GM18517 (cell line): ENCODE results near the gene ARHGEF6.

ENCODE experiments used
- ATAC-seq: cut with Tn5 transposase; IDR thresholded peaks from one replicate; pipeline ENCODE4 v1.9.1; 2021; ENCODE audit warnings: mild to moderate bottlenecking, moderate library complexity; ENCODE audit not compliant: unreplicated experiment

The ARHGEF6 gene

DNA sequence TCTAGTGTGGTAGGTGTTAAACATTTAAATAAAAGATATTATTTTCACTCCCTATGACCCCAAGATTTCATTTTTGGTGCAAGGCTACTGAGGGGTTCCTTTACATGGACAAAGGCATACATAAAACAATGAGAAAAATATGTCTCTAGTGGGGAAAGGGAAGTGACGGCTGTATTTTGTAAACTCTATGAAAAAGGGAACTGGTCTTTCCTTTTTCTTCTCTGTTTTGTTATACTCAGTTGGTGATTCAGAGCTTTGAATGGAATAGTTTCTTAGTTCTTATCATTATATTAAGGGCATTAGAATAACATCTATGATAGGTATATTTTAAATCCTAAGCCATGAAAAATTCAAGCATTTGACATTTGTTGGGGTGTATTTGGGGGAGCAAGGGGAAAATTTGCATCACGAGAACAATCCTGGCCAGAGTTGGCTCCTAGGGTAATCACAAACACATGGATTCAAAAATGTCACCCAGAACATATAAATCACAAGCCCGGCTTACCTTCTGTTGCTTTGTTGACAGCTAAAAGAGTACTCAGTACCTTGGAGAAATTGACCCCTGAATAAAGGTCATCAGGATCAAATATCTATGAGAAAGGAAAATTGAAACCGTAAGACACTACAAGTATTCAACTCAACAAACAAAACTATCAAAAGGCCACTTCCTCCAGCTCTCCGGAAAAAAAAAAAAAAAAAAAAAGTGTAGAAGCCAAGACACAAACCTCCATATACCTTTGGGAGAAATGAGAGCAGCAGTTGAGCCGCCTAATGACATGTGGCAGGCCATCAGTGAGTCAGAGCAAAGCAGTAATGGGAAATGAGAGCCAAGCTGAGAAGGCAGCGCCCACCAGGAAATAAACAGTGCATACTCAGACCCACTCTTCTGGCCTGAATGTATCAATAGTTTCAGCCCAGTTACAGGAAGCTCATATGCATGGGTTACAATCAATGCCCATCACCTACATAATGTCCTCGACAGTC lies 33.4 kb downstream of the ARHGEF6 start:
- peak; percentile 64 for ATAC-seq

DNA sequence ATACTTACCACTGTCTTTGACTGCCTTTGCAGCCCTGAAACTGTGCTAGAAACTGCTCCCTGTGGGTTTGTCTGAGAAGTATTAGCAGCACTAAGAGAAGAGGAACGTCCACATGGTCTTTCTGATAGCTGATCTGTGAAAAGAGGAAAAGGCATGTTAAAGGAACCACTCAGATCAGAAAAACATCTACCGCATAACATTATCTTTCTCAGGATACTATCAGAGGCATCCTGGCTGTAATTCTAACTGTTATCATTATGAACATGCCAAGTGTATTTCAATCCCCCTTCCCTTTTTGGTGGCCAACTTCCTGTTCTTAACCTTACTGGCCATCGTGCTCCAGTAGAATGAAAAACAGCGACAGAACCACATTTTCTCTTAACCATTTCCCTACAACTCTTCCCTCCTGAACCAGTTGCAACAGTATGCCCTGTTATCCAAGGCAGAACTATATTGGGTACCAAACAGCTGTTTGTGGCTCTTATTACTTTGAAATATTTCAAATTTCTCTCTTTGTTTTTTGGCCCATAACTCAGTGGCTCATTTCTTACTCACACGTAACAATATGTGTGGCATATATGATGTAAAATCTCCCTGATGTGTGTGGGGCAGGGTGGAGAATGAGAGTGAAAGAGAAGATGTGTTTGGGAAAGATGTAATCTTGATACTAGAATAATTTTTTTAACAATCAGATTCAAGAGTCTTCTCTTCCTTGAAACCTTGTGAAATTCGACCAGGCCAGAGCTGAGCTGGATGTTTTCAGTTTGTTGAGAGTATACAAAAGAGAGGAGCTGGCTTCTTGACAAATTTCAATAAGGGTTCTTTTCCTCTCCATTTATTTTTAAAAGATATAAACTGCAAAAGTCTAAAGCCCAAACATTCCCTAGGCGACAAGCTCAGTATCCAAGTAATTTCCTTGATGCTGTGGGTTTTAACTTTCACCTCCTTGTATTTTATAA lies 35.2 kb downstream of the ARHGEF6 start:
- ATAC-seq = no peak

GRCh38 chrX:136742721-136743379 lies 37.9 kb downstream of the ARHGEF6 start:
- no peak for ATAC-seq

DNA sequence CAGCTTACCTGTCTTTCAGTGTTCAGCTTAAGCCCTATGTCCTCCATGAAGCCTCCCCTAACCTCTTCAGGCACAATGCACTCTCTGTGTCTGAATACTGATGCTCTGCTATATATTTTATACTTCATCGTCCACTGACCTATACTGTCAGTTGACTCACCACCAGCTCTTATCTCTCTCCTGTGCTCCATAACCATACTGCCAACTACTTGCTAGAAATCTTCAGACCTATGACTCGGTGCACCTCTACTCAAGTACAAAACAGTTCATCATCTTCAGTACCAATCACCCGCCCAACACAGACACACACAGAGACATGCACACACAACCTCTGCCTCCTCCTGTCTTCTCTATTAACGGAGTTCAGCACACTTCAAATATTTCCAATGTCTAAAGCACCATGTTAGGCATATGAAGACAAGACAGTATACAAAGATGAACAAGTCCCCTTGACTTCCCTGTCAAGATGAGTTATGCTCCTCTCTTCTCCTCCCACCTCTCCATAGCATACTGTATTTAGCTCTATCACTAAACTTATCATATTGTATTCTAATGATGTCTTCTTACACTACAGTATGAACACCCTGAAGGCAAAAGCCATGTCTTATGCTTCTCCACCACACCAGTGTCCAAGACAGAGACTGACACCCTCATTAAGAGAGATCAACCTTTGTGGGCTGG lies 42.5 kb downstream of the ARHGEF6 start:
- ATAC-seq = no peak

- ATAC-seq = no peak
Observed at GRCh38 chrX:136736690-136737089, 44.0 kb downstream of the ARHGEF6 start.

DNA sequence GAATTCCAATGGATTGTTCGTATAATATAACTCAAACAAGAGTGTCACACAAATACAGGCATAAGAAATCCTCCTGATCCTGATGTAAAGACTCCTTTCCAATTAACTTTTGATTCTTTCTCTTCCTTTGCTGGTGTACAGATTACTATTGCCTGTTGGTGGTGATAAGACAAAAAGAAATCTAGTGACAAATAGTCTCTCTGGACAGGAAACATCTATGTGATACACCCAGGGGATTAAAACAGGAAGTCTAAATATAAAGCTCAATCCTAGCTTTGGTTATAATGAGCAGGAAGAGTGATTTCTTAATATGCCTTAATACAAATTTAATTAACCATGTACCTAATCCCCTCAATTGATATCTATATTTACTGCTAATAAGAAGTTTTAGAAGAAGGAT lies 45.1 kb downstream of the ARHGEF6 start:
- ATAC-seq = no peak

- no peak for ATAC-seq
Observed at GRCh38 chrX:136733613-136734012, 47.1 kb downstream of the ARHGEF6 start.

DNA sequence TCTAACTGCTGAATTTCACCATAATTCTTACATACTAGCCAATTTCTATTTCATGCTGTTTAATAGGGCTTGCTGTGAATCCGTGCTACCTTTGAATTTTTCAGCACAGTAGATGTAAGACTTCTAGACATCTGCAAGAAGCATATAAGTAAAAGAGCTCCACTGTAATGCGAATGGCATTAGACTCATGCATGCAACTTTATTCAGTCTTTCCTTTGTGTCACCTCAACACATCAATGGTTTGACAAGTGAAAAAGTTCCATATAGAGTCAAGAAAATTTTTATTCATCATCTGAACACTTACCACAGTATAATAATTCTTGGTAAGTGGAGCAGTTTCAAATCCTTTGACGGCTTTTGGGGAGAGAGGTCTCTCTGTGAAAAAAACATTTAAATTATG lies 48.9 kb downstream of the ARHGEF6 start:
- no peak for ATAC-seq

- ATAC-seq = no peak
Observed at GRCh38 chrX:136731207-136731782, 49.4 kb downstream of the ARHGEF6 start.

DNA sequence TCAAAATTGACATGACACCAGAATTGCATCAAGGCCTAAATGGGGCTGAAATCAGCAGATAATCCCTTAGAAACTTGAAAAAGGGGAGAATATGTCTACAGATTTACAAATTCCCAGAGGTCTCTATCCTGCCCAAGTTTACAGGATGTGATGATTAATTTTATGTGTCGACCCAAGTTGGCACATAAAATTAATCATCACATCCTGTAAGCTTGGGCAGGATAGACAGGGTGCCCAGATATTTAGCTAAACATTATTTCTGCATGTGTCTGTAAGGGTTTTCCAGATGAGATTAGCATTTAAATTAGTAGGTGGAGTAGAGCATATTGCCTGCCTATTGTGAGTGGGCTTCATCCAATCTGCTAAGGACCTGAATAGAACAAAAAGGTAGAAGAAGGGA lies 52.3 kb downstream of the ARHGEF6 start:
- ATAC-seq = no peak

- ATAC-seq = no peak
Observed at GRCh38 chrX:136725441-136726104, 55.2 kb downstream of the ARHGEF6 start.

DNA sequence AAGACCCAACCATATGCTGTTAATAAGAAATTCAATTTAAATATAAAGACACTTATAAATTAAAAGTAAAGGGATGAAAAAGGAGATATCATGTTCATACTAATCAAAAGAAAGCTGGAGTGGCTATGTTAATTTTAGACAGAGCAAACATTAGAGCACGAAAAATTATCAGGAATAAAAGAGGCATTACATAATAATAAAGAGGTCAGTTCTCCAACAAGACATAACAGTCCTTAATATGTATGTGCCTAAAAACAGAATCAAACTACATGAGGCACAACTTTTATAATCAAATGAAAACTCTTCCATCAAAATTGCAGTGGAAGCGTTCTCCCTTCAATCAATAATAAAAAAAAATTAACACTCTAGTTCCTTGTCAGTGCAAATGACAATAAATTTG lies 62.6 kb downstream of the ARHGEF6 start:
- ATAC-seq = no peak

GRCh38 chrX:136714626-136715599 lies 65.8 kb downstream of the ARHGEF6 start:
- peak; percentile 83 for ATAC-seq

GRCh38 chrX:136712650-136713310 lies 68.0 kb downstream of the ARHGEF6 start:
- ATAC-seq = no peak

DNA sequence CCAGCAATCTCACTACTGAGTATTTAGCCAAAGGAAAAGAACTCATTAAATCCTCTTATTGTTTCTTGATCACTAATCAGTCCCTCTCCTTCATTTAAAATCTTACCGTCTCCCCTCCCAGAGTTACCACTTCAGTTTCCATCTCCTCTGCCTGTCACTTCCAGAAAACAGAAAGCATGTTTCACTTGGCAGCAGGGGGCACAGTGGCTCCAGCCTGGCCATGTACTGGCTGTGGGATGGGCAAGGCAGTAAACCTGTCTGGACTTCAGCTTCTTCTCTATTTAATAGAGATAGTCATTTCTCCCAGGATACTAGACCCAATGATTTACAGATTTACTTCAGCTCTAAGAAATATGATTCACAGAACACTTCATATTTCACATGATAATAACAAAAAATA lies 69.6 kb downstream of the ARHGEF6 start:
- ATAC-seq = no peak

- ATAC-seq = peak; percentile 37
Observed at GRCh38 chrX:136710325-136710951, 70.3 kb downstream of the ARHGEF6 start.

GRCh38 chrX:136708348-136708747 lies 72.4 kb downstream of the ARHGEF6 start:
- ATAC-seq = peak; percentile 48
